Common myeloid progenitor, CD34-positive (primary cell): ENCODE data around the gene NNMT. TPM values are rescaled to one million over a fixed set of nuclear protein-coding genes. Genes with fewer than 3 reads are reported as not detected.

Experiments used
- CTCF ChIA-PET: fragments of 350-600 bp; sonication (Branson Sonifier 250); formaldehyde crosslinking; loops from one replicate; lab custom pipeline; 2021; ENCODE audit warnings: antibody characterized with exemption; lab: Charles Lee
- POLR2A ChIA-PET: fragments of 350-600 bp; sonication (Branson Sonifier 250); formaldehyde crosslinking; loops from one replicate; lab custom pipeline; 2021; ENCODE audit warnings: antibody characterized with exemption; lab: Charles Lee
- DNase-seq, 3 donors: peaks; one replicate each; pipeline versions ENCODE4 v3.0.0 to v3.0.0-alpha.2; 2013
- H3K27ac ChIP-seq, 2 experiments: 1 replicate in 1 of 2; 2 replicates in 1 of 2; pipeline ENCODE4 v1.7.0; 2013; ENCODE audit warnings: inconsistent platforms in 2 of 2, low read length in 2 of 2, mild to moderate bottlenecking in 2 of 2, low read depth in 1 of 2, moderate library complexity in 1 of 2; ENCODE audit not compliant: severe bottlenecking in 2 of 2, insufficient read depth in 1 of 2, poor library complexity in 1 of 2
- H3K27me3 ChIP-seq, 5 experiments: replicated peaks in 2 of 5; 1 replicate in 3 of 5; 2 replicates in 2 of 5; pipeline versions ENCODE4 v1.6.1 to v1.7.0; 2013; ENCODE audit warnings: low read length in 4 of 5, mild to moderate bottlenecking in 2 of 5, moderate library complexity in 2 of 5, inconsistent platforms in 1 of 5; ENCODE audit not compliant: insufficient read depth in 5 of 5, control insufficient read depth in 4 of 5
- H3K36me3 ChIP-seq, 4 experiments: 1 replicate in 2 of 4; 2 replicates in 2 of 4; pipeline versions ENCODE4 v1.6.1 to v1.7.0; 2013; ENCODE audit warnings: low read length in 3 of 4, control low read depth in 1 of 4, mild to moderate bottlenecking in 1 of 4; ENCODE audit not compliant: control insufficient read depth in 4 of 4, insufficient read depth in 4 of 4
- H3K4me1 ChIP-seq, 4 experiments: 1 replicate in 3 of 4; 2 replicates in 1 of 4; pipeline versions ENCODE4 v1.6.1 to v1.7.1; 2013; ENCODE audit warnings: low read length in 3 of 4, mild to moderate bottlenecking in 3 of 4, control low read depth in 1 of 4, inconsistent platforms in 1 of 4, moderate library complexity in 1 of 4; ENCODE audit not compliant: control insufficient read depth in 4 of 4, insufficient read depth in 4 of 4; ENCODE audit errors: control extremely low read depth in 1 of 4
- H3K4me3 ChIP-seq, 7 experiments: 1 replicate in 4 of 7; 2 replicates in 3 of 7; pipeline versions ENCODE4 v1.5.1 to v1.7.0; 2013; ENCODE audit warnings: mild to moderate bottlenecking in 7 of 7, low read length in 6 of 7, moderate library complexity in 6 of 7, inconsistent platforms in 2 of 7, low read depth in 2 of 7, control low read depth in 1 of 7; ENCODE audit not compliant: insufficient read depth in 4 of 7, control insufficient read depth in 1 of 7; ENCODE audit errors: extremely low read depth in 1 of 7
- H3K9me3 ChIP-seq, 5 experiments: 1 replicate in 4 of 5; 2 replicates in 1 of 5; pipeline versions ENCODE4 v1.6.1 to v1.7.1; 2013; ENCODE audit warnings: low read length in 4 of 5, mild to moderate bottlenecking in 2 of 5, inconsistent platforms in 1 of 5, low read depth in 1 of 5, moderate library complexity in 1 of 5; ENCODE audit not compliant: control insufficient read depth in 4 of 5, insufficient read depth in 2 of 5; ENCODE audit errors: control extremely low read depth in 1 of 5
- WGBS: methylation state at CpG from one replicate; pipeline ENCODE4 v1.1.5; 2013; ENCODE audit not compliant: insufficient coverage; 5-methylcytosine and 5-hydroxymethylcytosine counted together
- polyA plus RNA-seq: library from polyadenylated mRNA; unstranded; fragments of 120-200 nt; gene quantifications from one replicate; pipeline ENCODE4 v1.2.1, GENCODE V29; 2013

NNMT gene
- 0.15 TPM for polyA plus RNA-seq

- H3K27ac ChIP-seq, result no peak within 1 kb of the TSS
- ChIA-PET POLR2A (no interaction called here), CTCF (interaction anchor here (0.8 to 1.2 kb wide), 2 partner anchors 10 to 11 kb away, joined by 3 read pairs; no protein-coding TSS in a partner anchor)
- DNase-seq, result no peak
- 95% methylated on average over 6 of the region's 11 CpGs for WGBS
- H3K36me3 ChIP-seq, result no peaks in the 10 kb centered on the region
- no peaks in the 10 kb centered on the region for H3K4me1 ChIP-seq
- no peak within 1 kb of the TSS for H3K4me3 ChIP-seq
- H3K9me3 ChIP-seq, result peaks cover 0 to 11% (median 2%) of the 10 kb centered on the region in 5 experiments
- H3K27me3 ChIP-seq, result peaks cover 0 to 9% (median 0%) of the 10 kb centered on the region in 5 experiments
Measured at GRCh38 chr11:114295676-114296604, at the start of gene NNMT. TSS of gene NNMT (plus strand) at chr11:114296399. CDS start at chr11:114296557, 158 bp downstream.

DNA sequence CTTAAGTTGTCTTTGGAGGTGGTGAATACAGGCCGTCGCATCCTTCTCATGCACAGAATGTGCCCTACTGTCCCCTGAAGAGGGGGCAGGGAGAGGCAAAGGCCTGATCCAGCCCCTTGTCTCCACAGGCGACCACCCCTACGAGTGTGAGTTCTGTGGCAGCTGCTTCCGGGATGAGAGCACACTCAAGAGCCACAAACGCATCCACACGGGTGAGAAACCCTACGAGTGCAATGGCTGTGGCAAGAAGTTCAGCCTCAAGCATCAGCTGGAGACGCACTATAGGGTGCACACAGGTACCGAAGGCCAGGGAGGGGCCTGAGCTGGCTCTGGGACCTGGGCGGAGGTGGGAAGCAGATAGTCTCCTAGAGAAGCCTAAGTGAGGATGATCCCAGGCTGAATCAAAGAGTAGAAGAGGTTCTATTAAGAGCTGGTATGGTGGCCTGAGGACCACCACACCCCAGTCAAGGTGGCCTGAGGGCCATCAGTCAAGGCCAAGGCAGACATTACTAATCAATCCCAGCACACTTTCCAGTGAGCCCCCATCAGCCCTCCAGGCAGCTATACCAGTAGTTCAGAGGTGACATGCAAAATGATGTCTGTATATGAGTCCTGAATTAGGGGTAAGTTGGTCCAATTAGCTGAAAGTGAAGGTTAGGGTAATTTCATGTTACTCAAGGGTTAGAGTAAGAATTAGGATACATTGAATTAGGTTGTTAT, 49.0 kb upstream of the NNMT start:
- no peak for DNase-seq

GRCh38 chr11:114250180-114250579, 46.0 kb upstream of the NNMT start:
- Histone ChIP-seq H3K27me3 (no peaks in the 10 kb centered on the region), H3K27ac (no peak overlapping the region), H3K36me3 (peaks cover 0 to 48% (median 18%) of the 10 kb centered on the region in 4 experiments), H3K4me3 (no peak overlapping the region), H3K9me3 (no peaks in the 10 kb centered on the region), H3K4me1 (no peaks in the 10 kb centered on the region)
- WGBS, result 90% methylated on average over 13 of the region's 17 CpGs
- CTCF ChIA-PET, result interaction anchor here (0.6 to 9.6 kb wide), 5 partner anchors 11 to 222 kb away, joined by 3 to 88 read pairs (median 3); no protein-coding TSS in a partner anchor
- DNase-seq, result no peak
- POLR2A ChIA-PET, result no interaction called here

More for the DNA sequence above, 49.0 kb upstream of the NNMT start:
- H3K4me3 ChIP-seq, result no peak overlapping the region
- no peak overlapping the region for H3K27ac ChIP-seq
- no peaks in the 10 kb centered on the region for H3K9me3 ChIP-seq
- ChIA-PET POLR2A (no interaction called here), CTCF (interaction anchor here (0.9 to 9.6 kb wide), 4 partner anchors 8 to 213 kb away, joined by 3 to 88 read pairs (median 5); no protein-coding TSS in a partner anchor)
- H3K36me3 ChIP-seq, result peaks cover 0 to 60% (median 17%) of the 10 kb centered on the region in 4 experiments
- no peaks in the 10 kb centered on the region for H3K4me1 ChIP-seq
- no peaks in the 10 kb centered on the region for H3K27me3 ChIP-seq
- 89% methylated on average over 11 of the region's 11 CpGs for WGBS

DNA sequence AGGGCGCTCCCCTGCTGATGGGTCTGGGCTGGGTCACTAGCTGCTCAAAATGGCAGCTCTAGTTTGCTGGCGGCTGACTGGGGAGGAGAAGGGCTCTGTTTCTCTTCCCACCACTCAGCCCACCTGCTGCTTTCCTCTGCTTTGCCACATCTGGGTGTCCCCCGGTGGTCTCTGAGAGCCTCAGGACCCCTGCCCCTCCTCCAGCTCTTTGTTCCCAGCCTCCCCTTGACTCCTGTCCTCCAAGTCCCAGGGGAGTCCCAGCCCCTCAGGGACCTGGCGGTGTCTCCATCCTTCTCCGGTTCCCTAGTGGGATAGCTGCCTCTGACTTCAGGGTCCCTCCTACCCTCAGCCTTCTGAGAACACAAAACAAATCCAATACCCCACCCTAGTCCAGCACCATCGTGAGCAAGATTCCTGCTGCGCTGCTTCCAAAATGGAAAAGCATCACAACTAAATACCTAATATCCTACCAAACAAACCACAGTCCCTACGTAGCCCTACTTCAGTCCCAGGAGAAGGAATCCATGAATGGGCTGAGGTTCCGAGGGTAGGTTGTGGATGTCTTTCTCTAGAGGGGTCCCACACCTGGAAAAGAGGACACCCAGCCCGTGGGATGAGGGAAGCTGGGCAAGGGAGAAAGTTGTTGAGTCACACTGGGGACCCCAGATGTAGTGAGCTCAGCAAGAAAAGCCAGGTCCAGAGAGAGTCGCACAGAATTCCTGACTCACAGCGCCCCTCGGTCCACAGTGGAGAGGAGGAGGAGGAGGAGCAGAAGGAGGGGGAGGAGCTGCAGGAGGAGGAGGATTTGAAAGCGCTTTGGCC, 45.0 kb upstream of the NNMT start:
- Histone ChIP-seq H3K36me3 (peaks cover 0 to 42% (median 17%) of the 10 kb centered on the region in 4 experiments), H3K27ac (no peak overlapping the region), H3K4me3 (no peak overlapping the region), H3K9me3 (no peaks in the 10 kb centered on the region), H3K27me3 (no peaks in the 10 kb centered on the region), H3K4me1 (no peaks in the 10 kb centered on the region)
- ChIA-PET POLR2A (no interaction called here), CTCF (interaction anchor here (0.8 to 9.6 kb wide), 6 partner anchors 8 to 223 kb away, joined by 3 to 88 read pairs (median 4); no protein-coding TSS in a partner anchor)
- no peak for DNase-seq
- WGBS, result 89% methylated on average over 3 of the region's 14 CpGs

GRCh38 chr11:114251815-114252337, 44.3 kb upstream of the NNMT start:
- ChIA-PET POLR2A (no interaction called here), CTCF (interaction anchor here (0.8 to 9.6 kb wide), 4 partner anchors 8 to 191 kb away, joined by 3 to 88 read pairs (median 4); no protein-coding TSS in a partner anchor)
- Histone ChIP-seq H3K4me1 (peaks cover 0 to 4% (median 0%) of the 10 kb centered on the region in 4 experiments), H3K9me3 (no peaks in the 10 kb centered on the region), H3K4me3 (no peak overlapping the region), H3K27ac (no peak overlapping the region), H3K27me3 (no peaks in the 10 kb centered on the region), H3K36me3 (peaks cover 0 to 41% (median 15%) of the 10 kb centered on the region in 4 experiments)
- DNase-seq, result no peak
- WGBS, result 96% methylated on average over 6 of the region's 9 CpGs

DNA sequence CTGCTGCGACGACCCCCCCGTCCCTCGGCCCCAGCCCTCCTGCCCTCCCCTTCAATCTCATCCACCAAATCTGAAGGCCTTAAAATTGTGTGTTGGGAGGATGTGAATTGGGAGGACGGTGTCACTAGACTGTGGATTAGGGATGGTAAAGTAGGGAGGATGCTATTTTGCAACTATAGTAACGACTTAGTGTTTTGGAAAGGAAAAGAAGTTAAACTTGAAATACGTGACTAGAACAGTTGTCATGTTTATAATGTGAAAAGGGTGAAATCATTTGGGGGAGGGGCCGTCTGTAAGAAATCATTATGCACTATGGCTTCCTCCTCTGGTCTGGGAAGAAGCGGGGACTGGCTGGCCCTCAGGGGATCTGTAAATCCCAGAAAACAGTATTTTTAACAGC, 43.4 kb upstream of the NNMT start:
- Histone ChIP-seq H3K27ac (peak overlapping the region in 1 of 2 experiments; percentile 14), H3K36me3 (peaks cover 0 to 32% (median 13%) of the 10 kb centered on the region in 4 experiments), H3K9me3 (no peaks in the 10 kb centered on the region), H3K27me3 (no peaks in the 10 kb centered on the region), H3K4me3 (no peak overlapping the region), H3K4me1 (peaks cover 0 to 7% (median under 1%) of the 10 kb centered on the region in 4 experiments)
- CTCF ChIA-PET, result interaction anchor here (9.6 kb wide), 1 partner anchor 8 kb away, joined by 88 read pairs; no protein-coding TSS in a partner anchor
- DNase-seq, result no peak
- POLR2A ChIA-PET, result no interaction called here
- 93% methylated on average over 3 of the region's 9 CpGs for WGBS
